Left ventricle myocardium superior (tissue), 1 donor: Measurements from ENCODE around the gene ZNF23. TPM values are rescaled to one million over a fixed set of nuclear protein-coding genes. Genes with fewer than 3 reads are reported as not detected.

Source experiments
- ATAC-seq: fragments of 200-7000 bp; cut with Tn5 transposase; one replicate; pipeline ENCODE4 v1.9.1; 2020; ENCODE audit warnings: mild to moderate bottlenecking, moderate library complexity
- DNase-seq: peaks from one replicate; pipeline ENCODE4 v3.0.0-alpha.2; 2020
- intact Hi-C: fragments of 100-400 bp; cut with micrococcal nuclease; formaldehyde crosslinking; loops from one replicate; pipeline ENCODE4 v1.11.0; 2022
- total RNA-seq: library from RNA; stranded (reverse); fragmentation: NEBNext Ultra II Directional; extraction: Animal tissue kit (Norgen Biotek cat#: 25700); gene quantifications from one replicate; pipeline ENCODE4 v1.2.1, GENCODE V29; 2021
- donor health status: DM: no; HTN: yes; CAD: no; lungs with severe emphysema.

ZNF23 gene
- total RNA-seq, 1 donor from 2014 or later, result 5.4 TPM

DNA sequence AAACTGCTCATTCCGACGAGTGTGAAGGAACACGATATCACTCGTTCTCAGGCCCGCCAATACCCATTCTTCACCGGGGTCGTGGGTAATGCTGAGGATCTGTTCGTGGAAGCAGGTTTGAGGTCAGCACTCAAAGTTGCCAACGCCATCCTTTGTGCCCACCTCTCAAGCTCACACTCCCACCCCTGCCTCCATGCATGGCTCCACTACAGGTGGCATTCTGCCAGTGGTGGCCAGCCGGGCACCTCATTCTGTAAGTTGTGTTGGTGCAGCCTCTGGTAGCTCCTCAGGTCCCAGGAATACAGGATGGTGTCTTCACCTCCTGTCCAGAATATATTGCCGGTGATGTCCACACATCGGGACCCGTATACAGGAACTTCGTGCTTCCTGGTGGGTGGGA is 30.9 kb downstream of the ZNF23 start:
- no peak for ATAC-seq
- intact Hi-C loops, result no loop called here
- no peak for DNase-seq

GRCh38 chr16:71430744-71431143 is 31.3 kb downstream of the ZNF23 start:
- DNase-seq, result no peak
- no peak for ATAC-seq
- intact Hi-C loops, result no loop called here

DNA sequence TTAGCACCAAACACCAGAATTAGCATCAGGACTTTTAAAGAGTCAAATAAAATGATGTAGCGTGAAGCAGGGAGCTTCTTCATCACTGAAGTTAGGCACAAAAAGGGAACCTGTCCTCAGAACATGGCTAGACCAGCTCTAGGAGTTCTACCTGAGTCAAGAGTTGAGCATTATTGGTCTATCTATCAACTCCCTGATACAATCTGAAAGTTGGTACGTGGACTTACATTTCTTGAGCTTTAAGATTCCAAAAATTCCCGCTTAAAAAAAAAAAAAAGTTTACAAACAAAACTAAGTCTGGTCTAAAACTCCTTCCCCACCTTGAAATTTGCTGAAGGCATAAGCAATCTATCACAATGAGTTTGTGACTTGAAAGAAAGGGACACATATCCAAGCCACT is 32.5 kb downstream of the ZNF23 start:
- DNase-seq, result no peak
- intact Hi-C loops, result no loop called here
- ATAC-seq, result no peak

DNA sequence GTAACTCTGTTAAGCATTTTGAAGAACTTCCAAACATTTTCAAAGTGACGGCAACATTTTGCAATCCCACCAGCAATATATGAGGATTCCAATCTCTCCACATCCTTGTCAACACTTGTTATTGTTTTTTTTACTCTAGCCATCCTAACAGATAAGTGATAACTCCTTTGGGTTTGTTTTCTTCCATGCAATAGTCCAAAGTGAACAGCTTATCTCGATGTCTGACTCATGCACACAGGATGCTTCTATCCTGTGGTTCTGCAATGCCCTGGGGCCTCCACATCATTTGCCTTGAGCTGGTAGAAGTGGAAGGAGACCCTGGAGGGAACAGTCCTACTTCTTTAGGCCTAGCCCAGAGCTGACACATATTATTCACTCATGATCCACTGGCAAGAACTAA is 33.2 kb downstream of the ZNF23 start:
- intact Hi-C loops, result no loop called here
- DNase-seq, result no peak
- no peak for ATAC-seq

GRCh38 chr16:71428385-71428784 is 33.7 kb downstream of the ZNF23 start:
- intact Hi-C loops, result no loop called here

GRCh38 chr16:71426880-71427615 is 35.0 kb downstream of the ZNF23 start:
- no peak for ATAC-seq
- intact Hi-C loops, result no loop called here

More at GRCh38 chr16:71428385-71428784, 33.7 kb downstream of the ZNF23 start:
- no peak for ATAC-seq
- no peak for DNase-seq

DNA sequence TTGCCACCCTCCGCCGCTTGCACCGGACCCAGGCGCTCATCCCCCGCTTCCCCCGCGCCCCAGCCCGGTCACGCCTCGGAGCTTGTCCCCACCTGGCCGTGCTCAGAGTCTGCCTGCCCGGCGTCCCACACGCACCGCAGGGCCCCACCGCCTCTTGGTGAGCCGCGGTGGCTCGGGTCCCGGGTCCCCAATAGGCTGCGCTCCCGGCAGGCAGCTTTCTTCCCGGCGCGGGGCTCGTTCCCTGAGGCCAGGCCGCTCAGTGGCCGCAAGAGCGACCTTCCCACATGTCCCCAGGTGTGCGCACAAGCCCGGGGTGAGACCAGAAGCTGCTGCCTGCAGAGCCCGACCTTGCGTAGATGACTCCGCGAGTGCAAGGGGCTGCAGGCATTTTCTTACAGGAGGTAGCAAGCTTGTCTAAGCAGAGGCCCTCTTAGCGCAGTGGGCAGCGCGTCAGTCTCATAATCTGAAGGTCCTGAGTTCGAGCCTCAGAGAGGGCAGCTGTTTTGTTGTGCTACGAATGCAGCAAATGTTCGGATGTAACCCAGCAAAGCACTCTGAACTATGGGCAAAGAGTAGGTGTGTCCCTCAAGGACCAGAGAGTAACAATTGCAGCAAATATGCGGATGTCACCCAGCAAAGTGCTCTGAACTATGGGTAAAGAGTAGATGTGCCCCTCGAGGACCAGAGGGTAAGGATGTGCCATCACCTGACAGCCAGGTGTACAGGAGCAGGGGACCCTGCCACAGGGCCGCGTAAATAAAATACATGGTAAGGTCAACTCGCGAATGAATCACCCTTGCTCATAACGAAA is 35.8 kb downstream of the ZNF23 start:
- no peak for ATAC-seq
- no peak for DNase-seq
- intact Hi-C loops, result no loop called here

More at GRCh38 chr16:71426880-71427615, 35.0 kb downstream of the ZNF23 start:
- DNase-seq, result no peak

GRCh38 chr16:71425746-71426068 is 36.3 kb downstream of the ZNF23 start:
- intact Hi-C loops, result no loop called here
- no peak for ATAC-seq

GRCh38 chr16:71424626-71425025 is 37.4 kb downstream of the ZNF23 start:
- intact Hi-C loops, result no loop called here
- DNase-seq (no peak), ATAC-seq (no peak)

More at GRCh38 chr16:71425746-71426068, 36.3 kb downstream of the ZNF23 start:
- no peak for DNase-seq

DNA sequence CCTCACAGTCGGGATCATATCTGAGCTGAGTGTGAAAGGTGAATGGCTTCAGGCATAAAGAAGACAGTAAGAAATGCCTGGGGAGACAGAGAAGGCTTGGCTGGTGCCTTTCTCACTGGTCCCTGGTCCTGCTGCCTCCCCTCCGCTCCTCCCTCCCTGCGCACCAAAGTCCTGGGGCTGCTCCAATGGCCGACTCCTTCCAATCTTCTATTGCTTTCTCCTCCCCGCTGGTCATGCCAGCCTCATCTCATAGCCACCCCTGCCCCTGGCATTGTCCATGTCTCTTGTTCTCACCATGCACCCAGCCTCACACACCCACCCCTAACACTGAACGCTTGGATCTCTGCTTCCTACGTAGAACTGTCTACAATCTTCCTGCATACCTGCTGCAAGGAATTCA is 38.2 kb downstream of the ZNF23 start:
- ATAC-seq, result no peak
- no peak for DNase-seq
- intact Hi-C loops, result no loop called here

DNA sequence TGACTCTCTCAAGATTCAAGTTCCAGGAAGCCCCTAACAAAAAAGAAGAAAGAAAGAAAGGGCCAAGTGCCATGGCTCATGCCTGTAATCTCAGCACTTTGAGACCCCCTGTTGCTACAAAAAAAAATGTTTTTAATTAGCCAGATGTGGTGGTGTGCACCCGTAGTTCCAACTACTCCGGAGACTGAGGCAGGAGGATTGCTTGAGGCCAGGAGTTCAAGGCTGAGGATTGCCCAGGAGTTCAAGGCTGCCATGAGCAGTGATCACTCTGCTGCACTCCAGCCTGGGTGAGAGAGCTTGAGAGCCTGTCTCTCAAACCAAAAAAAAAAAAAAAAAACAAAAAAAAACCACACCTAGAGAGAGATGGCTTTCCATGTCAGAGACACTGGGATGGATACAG is 39.0 kb downstream of the ZNF23 start:
- DNase-seq (no peak), ATAC-seq (no peak)
- intact Hi-C loops, result no loop called here

GRCh38 chr16:71421911-71422310 is 40.1 kb downstream of the ZNF23 start:
- intact Hi-C loops, result no loop called here
- ATAC-seq, result no peak
- DNase-seq, result no peak

DNA sequence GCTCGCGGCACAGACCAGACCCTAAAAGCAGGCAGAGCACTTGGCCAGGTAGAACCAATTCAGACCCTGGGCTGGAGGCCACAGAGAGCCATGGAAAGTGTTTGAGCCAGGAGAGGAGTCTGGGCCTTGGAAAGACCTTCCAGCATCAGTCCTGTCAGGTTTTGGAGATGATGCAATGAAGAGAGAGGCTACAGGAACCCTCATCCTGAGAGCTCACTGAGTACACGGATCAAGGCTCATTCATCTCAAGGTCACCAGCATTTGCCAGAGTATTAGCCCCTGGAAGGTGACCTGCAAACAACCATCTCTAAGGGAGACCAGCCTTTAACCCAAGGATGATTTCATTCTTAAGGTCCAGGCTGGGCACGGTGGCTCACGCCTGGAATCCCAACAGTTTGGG is 48.0 kb downstream of the ZNF23 start:
- no peak for DNase-seq
- no peak for ATAC-seq
- intact Hi-C loops, result loop anchor here (5.0 kb wide), 1 partner anchor 83 kb away; no protein-coding TSS in a partner anchor

- DNase-seq (no peak), ATAC-seq (no peak)
- intact Hi-C loops, result loop anchor here (5.0 kb wide), 1 partner anchor 84 kb away; no protein-coding TSS in a partner anchor
These were observed 48.7 kb downstream of the ZNF23 start for GRCh38 chr16:71413341-71413740.

DNA sequence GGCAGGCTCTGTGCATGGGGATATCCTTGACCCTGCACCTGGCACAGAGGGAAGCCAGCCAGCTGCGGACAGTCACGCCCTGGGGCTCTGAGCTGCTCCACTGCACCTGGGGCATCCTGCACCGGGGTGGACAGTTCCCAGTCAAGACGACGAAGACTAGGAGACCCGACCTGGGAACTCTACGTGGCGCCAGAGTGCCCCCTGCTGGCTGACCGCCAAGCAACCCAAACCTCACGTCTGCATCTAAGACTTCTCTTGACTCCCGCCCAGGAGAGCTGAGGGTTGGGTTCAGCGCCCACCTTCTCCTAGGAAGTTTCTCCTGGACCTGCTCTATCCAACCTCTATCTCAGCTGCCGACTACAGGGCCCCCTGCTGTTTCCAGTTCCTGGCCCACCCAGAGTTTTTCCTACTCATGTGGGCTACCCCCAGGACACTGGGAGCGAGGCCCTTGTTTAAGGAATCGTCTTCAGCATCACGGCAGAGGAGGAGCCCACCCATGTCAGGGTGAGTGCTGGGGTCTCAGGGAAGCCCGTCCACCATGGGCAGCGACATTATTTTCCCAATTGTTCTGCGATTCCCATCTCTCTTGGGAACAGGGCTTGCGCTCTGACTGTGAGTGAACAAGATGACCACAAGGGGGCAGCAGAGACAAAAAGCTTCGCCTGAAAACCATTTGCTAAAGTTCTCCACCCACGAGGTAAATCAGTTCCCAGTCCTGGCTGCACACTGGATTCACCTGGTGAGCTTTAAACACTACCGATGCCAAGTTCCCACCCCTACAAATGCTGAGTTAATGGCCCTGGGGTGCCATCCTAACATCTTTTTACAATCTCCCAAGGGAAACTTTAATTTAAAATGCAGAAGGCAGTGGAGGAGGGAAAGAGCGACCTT is 49.5 kb downstream of the ZNF23 start:
- DNase-seq (peak; percentile 39), ATAC-seq (peak; percentile 74)
- intact Hi-C loops, result loop anchor here (5.0 kb wide), 1 partner anchor 85 kb away; no protein-coding TSS in a partner anchor

GRCh38 chr16:71410146-71410545 is 51.9 kb downstream of the ZNF23 start:
- ATAC-seq, result no peak
- DNase-seq, result no peak
- intact Hi-C loops, result loop anchor here (5.0 kb wide), 1 partner anchor 87 kb away; no protein-coding TSS in a partner anchor

DNA sequence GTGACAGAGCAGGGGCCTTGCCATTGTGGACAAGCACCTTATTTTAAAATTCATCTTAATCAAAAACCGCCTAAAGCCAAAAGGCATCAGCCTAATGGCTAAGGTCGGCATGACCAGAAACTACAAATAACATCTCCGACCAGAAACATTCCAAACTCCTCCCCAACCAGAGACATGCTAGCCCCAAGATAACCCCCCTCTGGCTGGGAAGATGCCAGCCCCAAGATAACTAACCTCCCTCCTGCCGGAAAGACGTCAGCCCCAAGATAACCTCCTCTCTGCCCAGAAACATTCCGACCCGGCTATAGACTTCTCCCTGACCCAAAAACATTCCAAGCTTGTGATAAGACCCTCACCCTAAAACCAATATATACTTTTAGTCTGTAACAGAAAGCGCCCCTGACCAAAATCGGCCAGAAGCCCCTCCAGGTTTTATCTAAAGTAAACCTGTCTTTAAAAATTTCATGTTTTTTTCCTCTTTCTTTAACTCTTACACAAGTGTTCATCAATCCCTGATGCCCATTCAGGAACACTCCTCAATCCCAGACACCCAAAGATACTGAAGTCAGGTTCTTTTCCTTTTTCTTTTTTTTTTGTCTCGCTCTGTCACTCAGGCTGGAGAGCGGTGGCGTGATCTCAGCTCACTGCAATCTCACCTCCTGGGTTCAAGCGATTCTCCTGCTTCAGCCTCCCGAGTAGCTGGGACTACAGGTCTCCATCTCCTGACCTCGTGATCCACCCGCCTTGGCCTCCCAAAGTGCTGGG is 52.9 kb downstream of the ZNF23 start:
- no peak for DNase-seq
- intact Hi-C loops, result no loop called here
- no peak for ATAC-seq

DNA sequence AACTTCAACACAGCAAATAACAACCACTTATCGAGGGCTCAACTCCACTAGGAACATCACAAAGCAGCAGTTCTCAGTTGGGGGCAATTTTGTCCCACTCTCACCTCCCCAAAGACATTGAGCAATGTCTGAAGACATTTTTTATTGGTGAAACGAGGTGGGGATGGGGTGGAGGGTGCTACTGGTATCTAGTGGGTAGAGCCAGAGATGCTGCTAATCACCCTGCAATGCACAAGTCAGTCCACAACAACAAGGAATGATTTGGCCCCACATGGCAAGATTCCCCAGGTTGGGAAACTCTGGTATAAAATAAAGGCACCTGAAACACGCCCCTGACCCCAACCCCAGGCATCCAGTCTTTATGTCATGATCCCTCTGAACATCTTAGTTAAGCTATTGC is 53.5 kb downstream of the ZNF23 start:
- DNase-seq, result no peak
- intact Hi-C loops, result no loop called here
- ATAC-seq, result no peak

DNA sequence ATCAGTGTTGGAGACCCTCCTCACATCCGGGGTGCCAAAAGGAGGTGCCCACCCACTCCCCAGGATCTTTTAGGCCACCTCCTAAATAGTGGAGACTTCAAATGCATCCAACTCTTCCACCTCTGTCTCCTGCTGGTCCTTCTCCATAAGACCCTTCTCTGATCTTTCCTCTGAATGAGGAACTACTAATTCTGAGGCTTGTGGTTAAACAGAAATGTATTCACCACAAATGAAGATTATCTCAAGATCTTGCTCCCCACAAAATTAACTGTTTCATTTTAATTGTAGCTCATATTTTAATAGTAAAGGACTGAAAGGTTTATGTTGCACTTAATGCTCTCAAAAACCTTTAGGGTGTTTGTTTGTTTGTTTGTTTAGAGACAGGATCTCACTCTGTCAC is 54.3 kb downstream of the ZNF23 start:
- ATAC-seq, result no peak
- DNase-seq, result no peak
- intact Hi-C loops, result no loop called here
